Activated naive CD4-positive, alpha-beta T cell treated with anti-CD3 and anti-CD28 coated beads, Interleukin-2, amount 50 U/mL, for 16 hours (primary cell): ENCODE measurements around the gene KAZN.

Experiments used
- DNase-seq: peaks from one replicate; pipeline ENCODE4 v3.0.0-alpha.2; 2020

KAZN gene

GRCh38 chr1:14648896-14649855 is 50.7 kb downstream of the KAZN start:
- no peak for DNase-seq

GRCh38 chr1:14649976-14650375 is 51.5 kb downstream of the KAZN start:
- DNase-seq: no peak

GRCh38 chr1:14650951-14651350 is 52.5 kb downstream of the KAZN start:
- no peak for DNase-seq

GRCh38 chr1:14652840-14653239 is 54.4 kb downstream of the KAZN start:
- no peak for DNase-seq

- no peak for DNase-seq
These were observed 55.0 kb downstream of the KAZN start for GRCh38 chr1:14653461-14653960.

GRCh38 chr1:14654554-14654953 is 56.1 kb downstream of the KAZN start:
- DNase-seq: no peak

- no peak for DNase-seq
These were observed 56.9 kb downstream of the KAZN start for GRCh38 chr1:14655385-14655784.

- DNase-seq: no peak
These were observed 58.0 kb downstream of the KAZN start for GRCh38 chr1:14656384-14656937.

GRCh38 chr1:14658642-14659041 is 60.2 kb downstream of the KAZN start:
- no peak for DNase-seq

GRCh38 chr1:14659913-14660312 is 61.4 kb downstream of the KAZN start:
- DNase-seq: no peak

GRCh38 chr1:14660801-14661200 is 62.3 kb downstream of the KAZN start:
- DNase-seq: no peak

- no peak for DNase-seq
These were observed 62.7 kb downstream of the KAZN start for GRCh38 chr1:14661222-14661621.

- DNase-seq: no peak
These were observed 63.6 kb downstream of the KAZN start for GRCh38 chr1:14662116-14662515.

- no peak for DNase-seq
These were observed 65.3 kb downstream of the KAZN start for GRCh38 chr1:14663773-14664172.

GRCh38 chr1:14666373-14666772 is 67.9 kb downstream of the KAZN start:
- DNase-seq: no peak

GRCh38 chr1:14666962-14667650 is 68.6 kb downstream of the KAZN start:
- no peak for DNase-seq

GRCh38 chr1:14667651-14667984 is 69.1 kb downstream of the KAZN start:
- DNase-seq: no peak

- no peak for DNase-seq
These were observed 70.1 kb downstream of the KAZN start for GRCh38 chr1:14668538-14668937.

- DNase-seq: no peak
These were observed 73.5 kb downstream of the KAZN start for GRCh38 chr1:14672005-14672404.

GRCh38 chr1:14674030-14674429 is 75.5 kb downstream of the KAZN start:
- DNase-seq: no peak

GRCh38 chr1:14676400-14676799 is 77.9 kb downstream of the KAZN start:
- DNase-seq: no peak

- no peak for DNase-seq
These were observed 78.9 kb downstream of the KAZN start for GRCh38 chr1:14677292-14677971.

- DNase-seq: no peak
These were observed 79.6 kb downstream of the KAZN start for GRCh38 chr1:14678011-14678638.
